DND-41 (cell line): ENCODE results near the gene RAPSN.

Experiments
- CTCF ChIP-seq: IDR thresholded peaks from 2 replicates; pipeline ENCODE4 v1.5.1; 2012; ENCODE audit warnings: borderline replicate concordance, low read length, moderate library complexity, mild to moderate bottlenecking; ENCODE audit not compliant: poor library complexity, severe bottlenecking; ENCODE audit errors: extremely low read depth
- EZH2 ChIP-seq: IDR thresholded peaks from 3 replicates; pipeline ENCODE4 v1.6.1; 2012; ENCODE audit warnings: borderline replicate concordance, low read depth, mild to moderate bottlenecking, moderate library complexity, low read length, inconsistent platforms; ENCODE audit not compliant: severe bottlenecking

- TF ChIP-seq CTCF (no peak), EZH2 (no peak)
Observed at GRCh38 chr11:47451436-47451835, 2.5 kb upstream of the RAPSN start.
